Measurements from ENCODE around the gene PPAN.

Gene PPAN

DNA sequence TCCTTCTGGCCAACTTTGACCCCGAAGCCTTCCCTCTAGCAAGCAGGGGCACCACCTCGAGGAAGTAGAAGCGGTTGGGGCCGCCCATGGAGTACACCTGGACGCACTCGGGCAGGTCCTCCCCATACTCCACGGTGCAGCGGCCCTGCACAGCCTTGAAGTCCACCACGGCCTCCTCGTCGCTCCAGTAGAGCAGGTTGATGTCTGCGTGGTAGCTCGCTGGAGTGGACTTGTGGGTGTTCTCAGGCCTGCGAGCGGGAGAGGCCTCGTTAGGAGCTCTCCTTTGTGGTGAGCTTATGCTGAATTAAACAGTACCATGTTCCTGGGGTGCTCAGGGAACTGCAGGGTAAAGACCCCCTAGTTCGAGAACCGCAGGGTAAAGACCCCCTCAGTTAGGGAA, 35.8 kb downstream of the PPAN start:
- DNase-seq: no peak

- DNase-seq: peak; percentile 11
These were observed 36.7 kb downstream of the PPAN start for GRCh38 chr19:10142701-10143375.

- no peak for DNase-seq
These were observed 37.5 kb downstream of the PPAN start for GRCh38 chr19:10143681-10144080.

GRCh38 chr19:10144361-10144760, 38.2 kb downstream of the PPAN start:
- DNase-seq: no peak

GRCh38 chr19:10145031-10145430, 38.9 kb downstream of the PPAN start:
- no peak for DNase-seq

- DNase-seq: no peak
These were observed 40.0 kb downstream of the PPAN start for GRCh38 chr19:10146142-10146541.

GRCh38 chr19:10149427-10149826, 43.3 kb downstream of the PPAN start:
- no peak for DNase-seq

DNA sequence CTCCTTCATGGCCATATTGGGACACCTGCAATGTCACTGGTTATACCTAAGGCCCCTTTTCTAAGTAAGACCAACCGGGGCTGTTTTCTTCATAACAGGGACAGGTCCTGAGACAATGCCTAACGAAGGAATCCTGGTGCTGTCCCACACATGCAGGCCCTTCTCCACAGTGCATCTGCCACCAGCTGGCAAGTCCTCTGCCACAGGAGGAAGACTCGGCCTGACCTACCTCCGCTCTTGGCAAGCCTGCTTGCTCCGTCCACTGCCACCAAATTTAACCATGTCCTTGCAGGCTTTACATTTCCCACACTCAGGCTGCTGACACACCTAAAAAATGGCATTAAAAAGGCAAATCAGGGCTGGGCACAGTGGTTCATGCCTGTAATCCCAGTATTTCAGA, 45.4 kb downstream of the PPAN start:
- no peak for DNase-seq

DNA sequence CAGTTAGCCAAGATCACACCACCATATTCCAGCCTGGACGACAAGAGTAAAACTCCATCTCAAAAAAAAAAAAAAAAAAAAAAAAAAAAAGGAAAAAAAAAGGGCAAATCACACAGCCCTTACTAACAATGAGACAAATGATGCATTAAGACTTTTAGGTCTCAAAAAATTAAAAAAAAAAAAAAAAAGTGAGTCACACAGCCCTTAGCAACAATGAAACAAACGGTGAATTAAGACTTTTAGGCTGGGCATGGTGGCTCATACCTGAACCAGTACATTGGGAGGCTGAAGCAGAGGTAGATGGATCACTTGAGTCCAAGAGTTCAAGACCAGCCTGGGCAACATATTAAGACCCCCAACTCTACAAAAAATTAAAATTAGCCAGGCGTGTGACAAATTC, 45.9 kb downstream of the PPAN start:
- DNase-seq: no peak

GRCh38 chr19:10155839-10156238, 49.7 kb downstream of the PPAN start:
- no peak for DNase-seq

GRCh38 chr19:10158071-10158470, 51.9 kb downstream of the PPAN start:
- no peak for DNase-seq

DNA sequence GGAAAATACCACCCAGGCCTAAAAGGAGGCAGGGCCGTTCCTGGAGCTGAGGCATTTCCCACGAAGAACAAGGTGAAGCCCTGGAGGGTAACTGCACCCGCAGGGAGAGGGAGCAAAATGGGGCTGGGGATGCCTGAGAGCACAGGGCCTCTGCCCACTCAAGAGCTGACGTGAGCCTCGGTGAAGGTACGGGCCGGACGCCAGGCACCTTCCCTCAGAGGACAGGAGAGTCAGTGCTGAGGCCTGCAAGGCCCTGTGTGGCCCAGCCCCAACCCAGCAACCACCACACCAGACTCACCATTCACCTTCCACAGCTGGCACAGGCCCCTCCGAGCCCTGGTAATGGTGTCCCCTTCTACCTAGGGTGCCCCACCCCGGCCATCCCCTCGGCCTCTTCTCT, 52.3 kb downstream of the PPAN start:
- no peak for DNase-seq

DNA sequence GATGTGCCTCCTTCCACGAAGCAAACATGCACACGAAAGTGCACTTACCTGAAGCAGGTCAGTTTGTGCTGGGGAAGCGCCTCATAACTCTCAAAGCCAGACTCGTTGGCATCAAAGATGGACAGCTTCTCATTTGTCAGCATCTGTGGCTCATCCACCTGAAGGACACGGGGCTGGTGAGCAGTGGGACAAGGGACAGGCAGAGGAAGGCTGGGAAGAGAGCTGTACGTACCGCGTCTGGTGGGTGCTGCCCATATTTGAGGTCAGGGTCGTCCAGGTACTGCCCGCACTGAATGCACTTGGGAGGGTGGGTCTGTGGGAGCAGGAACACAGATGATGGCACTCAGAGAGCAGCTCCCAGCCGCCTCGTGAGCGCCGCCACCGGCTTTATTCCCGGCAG, 53.4 kb downstream of the PPAN start:
- no peak for DNase-seq

Measured in stimulated activated naive CD4-positive, alpha-beta T cell treated with Interleukin-2 at 50 U/mL for 16 hours (primary cell).